Hematopoietic multipotent progenitor cell treated with erythropoietin and hydrocortisone succinate and interleukin-3 and kit ligand, for 6 days (in vitro differentiated cells): ENCODE measurements around the gene CCL8.

Experiments
- DNase-seq: peaks from one replicate; pipeline ENCODE4 v3.0.0-alpha.2; 2015

Gene CCL8

GRCh38 chr17:34319039-34319483 is at the start of gene CCL8:
CCL8 (plus strand) TSS chr17:34319435; CDS start chr17:34319502, 67 bp downstream.
- DNase-seq: no peak

- DNase-seq: no peak
Measured at GRCh38 chr17:34269969-34270368, 49.3 kb upstream of the CCL8 start, which contains the start of gene CCL7. CCL7 (plus strand) TSS chr17:34270221; CDS start chr17:34270291, 70 bp downstream.

- DNase-seq: no peak
Measured at GRCh38 chr17:34275881-34276280, 43.4 kb upstream of the CCL8 start.

- no peak for DNase-seq
Measured at GRCh38 chr17:34276826-34277225, 42.4 kb upstream of the CCL8 start.

- no peak for DNase-seq
Measured at GRCh38 chr17:34283571-34283970, 35.7 kb upstream of the CCL8 start.

GRCh38 chr17:34285286-34285792 is 33.9 kb upstream of the CCL8 start, which contains the start of gene CCL11:
CCL11 (plus strand) TSS chr17:34285742; CDS start chr17:34285809, 67 bp downstream.
- DNase-seq: no peak

- DNase-seq: no peak
Measured at GRCh38 chr17:34287875-34288274, 31.4 kb upstream of the CCL8 start.

GRCh38 chr17:34290586-34290985 is 28.6 kb upstream of the CCL8 start:
- DNase-seq: no peak

- no peak for DNase-seq
Measured at GRCh38 chr17:34291721-34292348, 27.4 kb upstream of the CCL8 start.

GRCh38 chr17:34299027-34299426 is 20.2 kb upstream of the CCL8 start:
- no peak for DNase-seq

GRCh38 chr17:34299956-34300577 is 19.2 kb upstream of the CCL8 start:
- no peak for DNase-seq

- no peak for DNase-seq
Measured at GRCh38 chr17:34300652-34301370, 18.4 kb upstream of the CCL8 start.

- no peak for DNase-seq
Measured at GRCh38 chr17:34301986-34302385, 17.2 kb upstream of the CCL8 start.

- no peak for DNase-seq
Measured at GRCh38 chr17:34302636-34303035, 16.6 kb upstream of the CCL8 start.

- DNase-seq: no peak
Measured at GRCh38 chr17:34303606-34304005, 15.6 kb upstream of the CCL8 start.

GRCh38 chr17:34305061-34305460 is 14.2 kb upstream of the CCL8 start:
- no peak for DNase-seq

GRCh38 chr17:34305606-34306005 is 13.6 kb upstream of the CCL8 start:
- DNase-seq: no peak

- DNase-seq: no peak
Measured at GRCh38 chr17:34306466-34306865, 12.8 kb upstream of the CCL8 start.

GRCh38 chr17:34307110-34307509 is 12.1 kb upstream of the CCL8 start:
- DNase-seq: no peak

- DNase-seq: no peak
Measured at GRCh38 chr17:34308371-34308770, 10.9 kb upstream of the CCL8 start.

GRCh38 chr17:34311291-34311690 is 7.9 kb upstream of the CCL8 start:
- no peak for DNase-seq

GRCh38 chr17:34312080-34312479 is 7.2 kb upstream of the CCL8 start:
- DNase-seq: no peak

- no peak for DNase-seq
Measured at GRCh38 chr17:34313164-34313563, 6.1 kb upstream of the CCL8 start.

GRCh38 chr17:34314279-34314678 is 5.0 kb upstream of the CCL8 start:
- DNase-seq: no peak
